Neural progenitor cell (in vitro differentiated cells): ENCODE data around the gene PI16. TPM values are rescaled to one million over a fixed set of nuclear protein-coding genes. Genes with fewer than 3 reads are reported as not detected.

Experiments
- DNase-seq: peaks from one replicate; pipeline ENCODE4 v3.0.0-alpha.2; 2016; ENCODE audit warnings: low spot score
- H2AFZ ChIP-seq: fragments of 200-600 bp; sonication (generic); replicated peaks from 2 replicates; pipeline ENCODE4 v1.6.1; 2016; ENCODE audit warnings: antibody characterized with exemption
- H3F3A ChIP-seq: fragments of 200-600 bp; sonication (generic); 2 replicates; pipeline ENCODE4 v1.6.1; 2016; ENCODE audit warnings: antibody characterized with exemption, low read depth
- H3K27ac ChIP-seq: fragments of 200-600 bp; sonication (generic); 2 replicates; pipeline ENCODE4 v1.5.1; 2016; ENCODE audit warnings: mild to moderate bottlenecking
- H3K27me3 ChIP-seq: fragments of 200-600 bp; sonication (generic); 2 replicates; pipeline ENCODE4 v1.6.1; 2016; ENCODE audit warnings: mild to moderate bottlenecking, moderate library complexity
- H3K36me3 ChIP-seq: fragments of 200-600 bp; sonication (generic); 2 replicates; pipeline ENCODE4 v1.5.1; 2016
- H3K4me1 ChIP-seq: fragments of 200-600 bp; sonication (generic); 2 replicates; pipeline ENCODE4 v1.6.1; 2016; ENCODE audit warnings: mixed run types
- H3K4me2 ChIP-seq: fragments of 200-600 bp; sonication (generic); 2 replicates; pipeline ENCODE4 v1.6.1; 2016
- H3K4me3 ChIP-seq: fragments of 200-600 bp; sonication (generic); 2 replicates; pipeline ENCODE4 v1.5.1; 2016
- H3K79me2 ChIP-seq: fragments of 200-600 bp; sonication (generic); 2 replicates; pipeline ENCODE4 v1.6.1; 2016; ENCODE audit warnings: low read depth
- H3K9ac ChIP-seq: fragments of 200-600 bp; sonication (generic); 2 replicates; pipeline ENCODE4 v1.6.1; 2016
- H3K9me3 ChIP-seq: fragments of 200-600 bp; sonication (generic); 2 replicates; pipeline ENCODE4 v1.5.1; 2016; ENCODE audit warnings: low read depth
- H4K20me1 ChIP-seq: fragments of 200-600 bp; sonication (generic); 2 replicates; pipeline ENCODE4 v1.6.1; 2016; ENCODE audit warnings: low read depth
- H3K27ac Mint-ChIP-seq: 3 replicates; pipeline ENCODE4 v1.8.0; 2021; ENCODE audit warnings: mixed read lengths
- H3K27me3 Mint-ChIP-seq: 2 replicates; pipeline ENCODE4 v1.8.0; 2022; ENCODE audit warnings: low read depth, mild to moderate bottlenecking, inconsistent platforms, moderate library complexity, mixed read lengths; ENCODE audit not compliant: insufficient read depth
- H3K36me3 Mint-ChIP-seq: 3 replicates; pipeline ENCODE4 v1.8.0; 2021; ENCODE audit warnings: mixed read lengths
- H3K4me1 Mint-ChIP-seq: 3 replicates; pipeline ENCODE4 v1.8.0; 2021; ENCODE audit warnings: mixed read lengths
- H3K4me3 Mint-ChIP-seq: 3 replicates; pipeline ENCODE4 v1.8.0; 2021; ENCODE audit warnings: mild to moderate bottlenecking, moderate library complexity, mixed read lengths
- H3K9me3 Mint-ChIP-seq: 3 replicates; pipeline ENCODE4 v1.8.0; 2020; ENCODE audit warnings: mixed read lengths
- EZH2 ChIP-seq: fragments of 200-600 bp; sonication (generic); IDR thresholded peaks from 2 replicates; pipeline ENCODE4 v1.6.1; 2017; ENCODE audit warnings: antibody characterized with exemption, mild to moderate bottlenecking, moderate library complexity
- EZH2phosphoT487 ChIP-seq: fragments of 200-600 bp; sonication (generic); IDR thresholded peaks from 2 replicates; pipeline ENCODE4 v1.6.1; 2017; ENCODE audit warnings: antibody characterized with exemption
- total RNA-seq: library from RNA; depleted of rRNA; stranded (reverse); fragments of >200 nt; gene quantifications from 2 replicates; pipeline ENCODE4 v1.2.3, GENCODE V29; 2015; ENCODE audit warnings: low replicate concordance
- TF ChIP-seq, protein P1 (sequence below): fragments of 200-600 bp; sonication (generic); IDR thresholded peaks from 2 replicates; pipeline ENCODE4 v1.5.1; 2017; ENCODE audit warnings: antibody characterized with exemption, mild to moderate bottlenecking

PI16 gene
- total RNA-seq, 1 donor from 2014 or later, result not detected

GRCh38 chr6:36969988-36970891, 15.7 kb downstream of the PI16 start:
- Mint-ChIP-seq H3K4me1 (no peaks in the 10 kb centered on the region), H3K4me3 (no peak overlapping the region), H3K36me3 (peaks cover 15% of the 10 kb centered on the region), H3K9me3 (no peaks in the 10 kb centered on the region), H3K27ac (no peak overlapping the region), H3K27me3 (peaks cover 3% of the 10 kb centered on the region)
- no peaks in the 10 kb centered on the region for H4K20me1 ChIP-seq
- no peak overlapping the region for H2AFZ ChIP-seq
- peaks cover 6% of the 10 kb centered on the region for H3F3A ChIP-seq
- no peak for DNase-seq
- no peaks in the 10 kb centered on the region for H3K4me1 ChIP-seq
- no peak overlapping the region for H3K4me2 ChIP-seq
- H3K27ac ChIP-seq, result no peak overlapping the region
- H3K36me3 ChIP-seq, result no peaks in the 10 kb centered on the region
- H3K27me3 ChIP-seq, result no peaks in the 10 kb centered on the region
- TF ChIP-seq, protein P1, sequence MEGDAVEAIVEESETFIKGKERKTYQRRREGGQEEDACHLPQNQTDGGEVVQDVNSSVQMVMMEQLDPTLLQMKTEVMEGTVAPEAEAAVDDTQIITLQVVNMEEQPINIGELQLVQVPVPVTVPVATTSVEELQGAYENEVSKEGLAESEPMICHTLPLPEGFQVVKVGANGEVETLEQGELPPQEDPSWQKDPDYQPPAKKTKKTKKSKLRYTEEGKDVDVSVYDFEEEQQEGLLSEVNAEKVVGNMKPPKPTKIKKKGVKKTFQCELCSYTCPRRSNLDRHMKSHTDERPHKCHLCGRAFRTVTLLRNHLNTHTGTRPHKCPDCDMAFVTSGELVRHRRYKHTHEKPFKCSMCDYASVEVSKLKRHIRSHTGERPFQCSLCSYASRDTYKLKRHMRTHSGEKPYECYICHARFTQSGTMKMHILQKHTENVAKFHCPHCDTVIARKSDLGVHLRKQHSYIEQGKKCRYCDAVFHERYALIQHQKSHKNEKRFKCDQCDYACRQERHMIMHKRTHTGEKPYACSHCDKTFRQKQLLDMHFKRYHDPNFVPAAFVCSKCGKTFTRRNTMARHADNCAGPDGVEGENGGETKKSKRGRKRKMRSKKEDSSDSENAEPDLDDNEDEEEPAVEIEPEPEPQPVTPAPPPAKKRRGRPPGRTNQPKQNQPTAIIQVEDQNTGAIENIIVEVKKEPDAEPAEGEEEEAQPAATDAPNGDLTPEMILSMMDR, result no peak
- no peak for TF ChIP-seq EZH2
- no peak for TF ChIP-seq EZH2phosphoT487
- no peaks in the 10 kb centered on the region for H3K9me3 ChIP-seq
- H3K9ac ChIP-seq, result no peak overlapping the region
- H3K79me2 ChIP-seq, result no peaks in the 10 kb centered on the region
- H3K4me3 ChIP-seq, result no peak overlapping the region

DNA sequence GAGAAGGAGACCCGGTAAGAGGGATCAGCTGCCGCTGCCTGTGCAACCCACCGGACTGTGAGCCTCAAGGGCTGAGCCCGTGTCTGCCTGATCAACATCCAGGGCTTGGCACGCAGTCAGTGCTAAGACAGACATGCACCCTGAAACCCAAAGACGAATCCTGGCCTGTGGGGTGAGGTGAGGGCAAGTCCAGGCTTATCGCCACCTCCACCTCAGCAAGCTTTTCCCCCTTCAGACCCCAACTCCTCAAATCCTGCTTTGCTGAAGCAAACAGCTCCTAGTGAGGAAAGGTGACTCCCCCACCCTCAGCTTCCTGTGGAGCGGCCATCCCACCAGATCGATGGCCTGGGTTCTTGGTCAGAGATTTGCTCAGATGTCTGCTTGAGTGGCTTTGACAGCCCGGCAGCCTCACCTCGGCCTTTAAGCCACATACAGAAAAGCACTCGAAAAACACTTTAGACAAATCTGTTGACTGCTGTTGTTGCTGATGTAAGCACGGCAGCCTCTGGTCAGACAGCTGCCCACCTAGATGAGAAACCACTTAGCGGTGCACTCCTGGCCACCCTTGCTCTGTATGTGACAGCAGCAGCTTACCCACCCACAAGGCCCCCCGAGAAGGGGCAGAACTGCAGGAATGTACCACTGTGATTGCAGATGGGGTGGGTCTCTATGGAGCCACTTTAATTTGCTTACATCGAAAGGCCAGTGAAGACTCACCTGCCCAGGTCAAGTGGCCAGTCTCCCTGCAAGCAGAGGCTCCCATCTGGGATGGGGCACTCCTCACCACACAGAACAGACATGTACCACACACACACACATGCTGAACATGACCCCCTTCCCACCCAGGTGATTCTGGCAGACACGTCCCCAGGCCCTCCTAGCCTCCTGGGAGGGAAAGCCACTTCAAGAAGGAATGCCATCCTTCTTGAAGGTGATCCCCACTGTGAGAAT, 16.6 kb downstream of the PI16 start:
- no peaks in the 10 kb centered on the region for H3K79me2 ChIP-seq
- Mint-ChIP-seq H3K4me1 (no peaks in the 10 kb centered on the region), H3K36me3 (peaks cover 17% of the 10 kb centered on the region), H3K27me3 (no peaks in the 10 kb centered on the region), H3K27ac (no peak overlapping the region), H3K4me3 (no peak overlapping the region), H3K9me3 (no peaks in the 10 kb centered on the region)
- peaks cover 4% of the 10 kb centered on the region for H3F3A ChIP-seq
- H3K9me3 ChIP-seq, result no peaks in the 10 kb centered on the region
- no peak for TF ChIP-seq EZH2phosphoT487
- TF ChIP-seq, protein P1, result no peak
- no peak for TF ChIP-seq EZH2
- DNase-seq, result no peak
- no peak overlapping the region for H3K9ac ChIP-seq
- H3K27me3 ChIP-seq, result no peaks in the 10 kb centered on the region
- H3K4me2 ChIP-seq, result no peak overlapping the region
- H2AFZ ChIP-seq, result no peak overlapping the region
- H3K27ac ChIP-seq, result no peak overlapping the region
- H4K20me1 ChIP-seq, result no peaks in the 10 kb centered on the region
- no peaks in the 10 kb centered on the region for H3K4me1 ChIP-seq
- no peaks in the 10 kb centered on the region for H3K36me3 ChIP-seq
- no peak overlapping the region for H3K4me3 ChIP-seq

- H3K27ac Mint-ChIP-seq, result no peak overlapping the region
- H3K9me3 ChIP-seq, result no peaks in the 10 kb centered on the region
- no peaks in the 10 kb centered on the region for H3K79me2 ChIP-seq
Measured at GRCh38 chr6:36971921-36972673, 17.6 kb downstream of the PI16 start.

More at GRCh38 chr6:36971921-36972673, 17.6 kb downstream of the PI16 start:
- no peaks in the 10 kb centered on the region for H3K4me1 ChIP-seq
- H3K9me3 Mint-ChIP-seq, result no peaks in the 10 kb centered on the region
- H3K36me3 Mint-ChIP-seq, result peaks cover 19% of the 10 kb centered on the region
- no peak overlapping the region for H3K4me3 ChIP-seq
- H3K36me3 ChIP-seq, result no peaks in the 10 kb centered on the region
- no peak overlapping the region for H3K4me3 Mint-ChIP-seq
- no peaks in the 10 kb centered on the region for H4K20me1 ChIP-seq
- H3K4me1 Mint-ChIP-seq, result no peaks in the 10 kb centered on the region
- no peaks in the 10 kb centered on the region for H3F3A ChIP-seq
- TF ChIP-seq, protein P1, result no peak
- no peak for DNase-seq
- no peaks in the 10 kb centered on the region for H3K27me3 Mint-ChIP-seq
- H3K27me3 ChIP-seq, result no peaks in the 10 kb centered on the region
- H2AFZ ChIP-seq, result no peak overlapping the region
- no peak overlapping the region for H3K9ac ChIP-seq
- H3K4me2 ChIP-seq, result no peak overlapping the region
- H3K27ac ChIP-seq, result no peak overlapping the region
